PFSK-1 (cell line): Measurements from ENCODE around the gene ZNF497.

Experiments
- FOXP2 ChIP-seq: optimal IDR thresholded peaks from 2 replicates; pipeline ENCODE3; 2011; ENCODE audit warnings: borderline replicate concordance, control low read depth, inconsistent platforms; ENCODE audit not compliant: insufficient read depth; ENCODE audit errors: extremely low read length, extremely low read depth
- POLR2AphosphoS5 ChIP-seq: IDR thresholded peaks from 2 replicates; pipeline ENCODE4 v1.6.1; 2012; ENCODE audit warnings: low read depth, mild to moderate bottlenecking, control low read depth, low read length, moderate library complexity
- REST ChIP-seq, 2 experiments: IDR thresholded peaks; 2 replicates each; pipeline versions ENCODE4 v1.6.1 to v1.8.0; 2011 to 2012; ENCODE audit warnings: low read depth in 2 of 2, low read length in 2 of 2, control low read depth in 1 of 2, inconsistent platforms in 1 of 2, mild to moderate bottlenecking in 1 of 2, moderate library complexity in 1 of 2; ENCODE audit not compliant: insufficient read depth in 1 of 2
- SIN3A ChIP-seq: IDR thresholded peaks from 2 replicates; pipeline ENCODE4 v1.6.1; 2012; ENCODE audit warnings: mild to moderate bottlenecking, low read length, moderate library complexity, borderline replicate concordance; ENCODE audit not compliant: insufficient read depth
- TAF1 ChIP-seq: IDR thresholded peaks from 2 replicates; pipeline ENCODE4 v1.6.1; 2012; ENCODE audit warnings: low read length, control low read depth, borderline replicate concordance; ENCODE audit not compliant: insufficient read depth

The ZNF497 gene

GRCh38 chr19:58399903-58400302 lies 37.4 kb upstream of the ZNF497 start:
- TF ChIP-seq POLR2AphosphoS5 (no peak), FOXP2 (no peak), SIN3A (no peak), TAF1 (no peak), REST (IDR thresholded peaks at IDR 0.05; ENCODE audit: insufficient read depth in 1 of 2, low read depth in 2 of 2, low read length in 2 of 2) (no peak)

DNA sequence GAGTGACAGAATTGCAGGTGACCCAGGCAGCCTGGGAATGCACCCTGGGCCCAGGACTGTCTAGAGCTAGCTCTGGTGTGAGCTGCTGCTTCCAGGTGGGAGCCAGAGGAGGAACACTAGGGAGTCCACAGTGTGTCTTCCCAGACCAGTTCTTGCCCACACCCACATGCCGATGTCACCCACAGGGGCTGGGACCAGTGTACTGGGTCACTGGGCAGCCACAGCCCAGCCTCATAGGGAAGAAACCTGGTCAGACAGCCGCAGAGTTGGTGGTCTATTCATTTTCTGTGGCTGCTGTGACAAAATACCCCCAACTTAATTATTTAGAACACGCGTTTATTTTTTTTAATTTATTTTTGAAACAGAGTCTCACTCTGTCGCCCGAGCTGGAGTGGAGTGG lies 36.0 kb upstream of the ZNF497 start:
- TF ChIP-seq POLR2AphosphoS5: no peak
- TF ChIP-seq TAF1: no peak
- TF ChIP-seq REST (IDR thresholded peaks at IDR 0.05; ENCODE audit: insufficient read depth in 1 of 2, low read depth in 2 of 2, low read length in 2 of 2): no peak
- no peak for TF ChIP-seq FOXP2
- no peak for TF ChIP-seq SIN3A

DNA sequence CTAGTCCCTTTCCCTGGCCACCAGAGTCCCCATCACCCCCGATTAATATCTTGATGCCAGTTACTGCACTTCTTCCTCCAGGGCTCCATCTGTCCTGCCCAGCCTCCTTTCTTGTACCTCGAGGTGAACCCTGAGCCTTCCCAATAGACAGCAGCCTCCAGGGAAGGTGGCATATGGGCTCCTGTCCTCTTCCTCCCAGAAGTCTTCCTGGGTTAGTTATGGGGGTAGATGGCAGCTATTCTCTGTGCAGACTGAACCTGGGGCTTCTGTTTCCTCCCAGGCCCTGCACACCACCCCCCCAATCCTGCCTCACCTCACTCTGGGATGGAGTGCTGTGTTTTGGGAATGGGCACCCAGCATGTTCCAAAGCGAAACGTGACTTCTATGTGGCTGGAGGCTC lies 35.5 kb upstream of the ZNF497 start:
- TF ChIP-seq TAF1 (no peak), SIN3A (no peak), POLR2AphosphoS5 (no peak), REST (IDR thresholded peaks at IDR 0.05; ENCODE audit: insufficient read depth in 1 of 2, low read depth in 2 of 2, low read length in 2 of 2) (no peak), FOXP2 (no peak)

- TF ChIP-seq SIN3A: no peak
- TF ChIP-seq REST (IDR thresholded peaks at IDR 0.05; ENCODE audit: insufficient read depth in 1 of 2, low read depth in 2 of 2, low read length in 2 of 2): no peak
- TF ChIP-seq FOXP2: no peak
- TF ChIP-seq TAF1: no peak
- no peak for TF ChIP-seq POLR2AphosphoS5
These were observed 35.0 kb upstream of the ZNF497 start for GRCh38 chr19:58397533-58398037.
